Upper lobe of right lung (tissue), 1 donor: ENCODE results near the gene MIPOL1. TPM values are rescaled to one million over a fixed set of nuclear protein-coding genes. Genes with fewer than 3 reads are reported as not detected.

Source experiments
- ATAC-seq: fragments of 200-7000 bp; cut with Tn5 transposase; one replicate; pipeline ENCODE4 v1.9.1; 2020; ENCODE audit warnings: mild to moderate bottlenecking, moderate library complexity
- DNase-seq: peaks from one replicate; pipeline ENCODE4 v3.0.0-alpha.2; 2020
- H3K27ac ChIP-seq: fragments of 200-600 bp; one replicate; pipeline ENCODE4 v1.8.0; 2022
- H3K27me3 ChIP-seq: fragments of 200-600 bp; one replicate; pipeline ENCODE4 v1.8.0; 2022; ENCODE audit warnings: mild to moderate bottlenecking
- H3K36me3 ChIP-seq: fragments of 200-600 bp; one replicate; pipeline ENCODE4 v1.8.0; 2022
- H3K4me1 ChIP-seq: fragments of 200-600 bp; one replicate; pipeline ENCODE4 v1.8.0; 2022
- H3K4me3 ChIP-seq: fragments of 200-600 bp; one replicate; pipeline ENCODE4 v1.8.0; 2022; ENCODE audit warnings: mild to moderate bottlenecking
- H3K9me3 ChIP-seq: fragments of 200-600 bp; one replicate; pipeline ENCODE4 v1.8.0; 2022
- intact Hi-C: fragments of 100-400 bp; cut with DNase I; formaldehyde crosslinking; loops from one replicate; pipeline ENCODE4 v1.11.0; 2022
- total RNA-seq: library from RNA; stranded (reverse); fragmentation: NEBNext Ultra II Directional; extraction: Animal tissue kit (Norgen Biotek cat#: 25700); gene quantifications from one replicate; pipeline ENCODE4 v1.2.1, GENCODE V29; 2021
- TF ChIP-seq, protein P1 (sequence below): fragments of 200-600 bp; IDR thresholded peaks from one replicate; pipeline ENCODE4 v1.8.0; 2022; ENCODE audit warnings: antibody characterized with exemption
- donor health status: DM: no; HTN: yes; CAD: no; lungs with severe emphysema.

The MIPOL1 gene
- total RNA-seq, 1 donor from 2014 or later, result 10.0 TPM

GRCh38 chr14:37595809-37596621 lies 398.3 kb downstream of the MIPOL1 start:
- H3K27ac ChIP-seq, result peak overlapping the region; percentile 87
- ATAC-seq, result peak; percentile 70

GRCh38 chr14:37596790-37597472 lies 399.2 kb downstream of the MIPOL1 start:
- intact Hi-C loops, result no loop called here
- H3K9me3 ChIP-seq, result no peaks in the 10 kb centered on the region
- H3K27me3 ChIP-seq, result peaks cover 89% of the 10 kb centered on the region
- ATAC-seq (no peak), DNase-seq (no peak)
- TF ChIP-seq, protein P1, sequence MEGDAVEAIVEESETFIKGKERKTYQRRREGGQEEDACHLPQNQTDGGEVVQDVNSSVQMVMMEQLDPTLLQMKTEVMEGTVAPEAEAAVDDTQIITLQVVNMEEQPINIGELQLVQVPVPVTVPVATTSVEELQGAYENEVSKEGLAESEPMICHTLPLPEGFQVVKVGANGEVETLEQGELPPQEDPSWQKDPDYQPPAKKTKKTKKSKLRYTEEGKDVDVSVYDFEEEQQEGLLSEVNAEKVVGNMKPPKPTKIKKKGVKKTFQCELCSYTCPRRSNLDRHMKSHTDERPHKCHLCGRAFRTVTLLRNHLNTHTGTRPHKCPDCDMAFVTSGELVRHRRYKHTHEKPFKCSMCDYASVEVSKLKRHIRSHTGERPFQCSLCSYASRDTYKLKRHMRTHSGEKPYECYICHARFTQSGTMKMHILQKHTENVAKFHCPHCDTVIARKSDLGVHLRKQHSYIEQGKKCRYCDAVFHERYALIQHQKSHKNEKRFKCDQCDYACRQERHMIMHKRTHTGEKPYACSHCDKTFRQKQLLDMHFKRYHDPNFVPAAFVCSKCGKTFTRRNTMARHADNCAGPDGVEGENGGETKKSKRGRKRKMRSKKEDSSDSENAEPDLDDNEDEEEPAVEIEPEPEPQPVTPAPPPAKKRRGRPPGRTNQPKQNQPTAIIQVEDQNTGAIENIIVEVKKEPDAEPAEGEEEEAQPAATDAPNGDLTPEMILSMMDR, result no peak
- H3K27ac ChIP-seq, result no peak overlapping the region
- H3K4me1 ChIP-seq, result peaks cover 20% of the 10 kb centered on the region
- peak overlapping the region; percentile 46 for H3K4me3 ChIP-seq
- H3K36me3 ChIP-seq, result no peaks in the 10 kb centered on the region

More at GRCh38 chr14:37595809-37596621, 398.3 kb downstream of the MIPOL1 start:
- Histone ChIP-seq H3K36me3 (no peaks in the 10 kb centered on the region), H3K4me1 (peaks cover 20% of the 10 kb centered on the region), H3K4me3 (peak overlapping the region; percentile 52), H3K9me3 (no peaks in the 10 kb centered on the region), H3K27me3 (peaks cover 89% of the 10 kb centered on the region)
- DNase-seq, result peak; percentile 91
- intact Hi-C loops, result no loop called here
- TF ChIP-seq, protein P1, result no peak

GRCh38 chr14:37597538-37597913 lies 399.8 kb downstream of the MIPOL1 start:
- H3K9me3 ChIP-seq, result no peaks in the 10 kb centered on the region
- H3K4me1 ChIP-seq, result peaks cover 20% of the 10 kb centered on the region
- peak overlapping the region; percentile 86 for H3K27ac ChIP-seq
- no peaks in the 10 kb centered on the region for H3K36me3 ChIP-seq
- peak overlapping the region; percentile 46 for H3K4me3 ChIP-seq
- intact Hi-C loops, result no loop called here
- ATAC-seq (no peak), DNase-seq (peak; percentile 77)
- TF ChIP-seq, protein P1, result peak; percentile 31
- peaks cover 89% of the 10 kb centered on the region for H3K27me3 ChIP-seq

GRCh38 chr14:37597914-37598746 lies 400.4 kb downstream of the MIPOL1 start:
- peaks cover 20% of the 10 kb centered on the region for H3K4me1 ChIP-seq
- peak overlapping the region; percentile 46 for H3K4me3 ChIP-seq
- H3K27ac ChIP-seq, result peak overlapping the region; percentile 86

More at GRCh38 chr14:37597914-37598746, 400.4 kb downstream of the MIPOL1 start:
- H3K36me3 ChIP-seq, result no peaks in the 10 kb centered on the region
- intact Hi-C loops, result no loop called here
- ATAC-seq, result peak; percentile 73
- H3K9me3 ChIP-seq, result no peaks in the 10 kb centered on the region
- H3K27me3 ChIP-seq, result peaks cover 89% of the 10 kb centered on the region
- TF ChIP-seq, protein P1, result no peak
- peak; percentile 90 for DNase-seq
